GM19324 (cell line): ENCODE measurements around the gene GALR3.

ENCODE experiments used
- ATAC-seq: cut with Tn5 transposase; IDR thresholded peaks from one replicate; pipeline ENCODE4 v1.9.1; 2021; ENCODE audit warnings: mild to moderate bottlenecking, moderate library complexity; ENCODE audit not compliant: unreplicated experiment, low FRiP score

Gene GALR3

GRCh38 chr22:37855462-37855861 is 32.3 kb downstream of the GALR3 start:
- ATAC-seq: no peak

- ATAC-seq: no peak
Observed at GRCh38 chr22:37860796-37861421, 37.7 kb downstream of the GALR3 start.

DNA sequence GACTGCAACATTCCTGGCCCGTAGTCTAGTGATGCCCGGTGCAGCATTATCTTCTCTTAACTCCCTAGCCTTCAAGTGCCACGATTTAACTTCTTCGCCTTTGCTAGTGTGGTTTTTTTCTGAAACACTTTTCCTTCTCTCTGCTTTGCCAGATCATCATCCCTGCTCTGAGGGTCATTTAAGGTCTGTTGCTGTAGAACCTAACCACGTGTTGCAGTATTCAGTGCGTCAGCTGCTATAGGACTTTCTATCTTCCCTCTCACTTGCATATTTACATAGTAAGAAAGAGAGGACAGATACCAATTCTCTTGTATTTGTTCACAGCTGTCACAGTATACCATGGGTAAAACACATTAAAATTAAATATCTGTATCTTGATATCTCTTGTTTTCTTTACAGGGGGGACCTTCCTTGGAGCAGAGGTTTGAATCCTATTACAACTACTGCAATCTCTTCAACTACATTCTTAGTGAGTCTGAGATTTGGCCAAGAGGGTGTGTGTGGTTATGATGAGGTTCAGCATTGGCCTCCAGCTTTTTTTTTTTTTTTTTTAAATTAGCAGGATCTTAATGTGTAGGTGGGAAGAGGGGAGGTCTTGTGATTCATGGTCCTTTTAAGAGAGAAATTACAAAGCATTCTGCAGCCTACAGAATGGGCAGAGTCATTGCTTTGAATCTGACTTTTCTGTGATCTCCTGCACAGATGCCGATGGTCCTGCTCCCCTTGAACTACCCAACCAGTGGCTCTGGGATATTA is 39.6 kb downstream of the GALR3 start:
- ATAC-seq: no peak

GRCh38 chr22:37865510-37865909 is 42.3 kb downstream of the GALR3 start:
- no peak for ATAC-seq

- no peak for ATAC-seq
Observed at GRCh38 chr22:37870273-37870672, 47.1 kb downstream of the GALR3 start.
